Activated CD4-positive, alpha-beta T cell treated with anti-CD3 and anti-CD28 coated beads for 1 hour (primary cell): ENCODE results near the gene PPOX.
A peak's percentile ranks its signal among the peaks of the same experiment; 100 is the strongest.

ENCODE experiments used
- DNase-seq: peaks from one replicate; pipeline ENCODE4 v3.0.0-alpha.2; 2020

PPOX gene

DNA sequence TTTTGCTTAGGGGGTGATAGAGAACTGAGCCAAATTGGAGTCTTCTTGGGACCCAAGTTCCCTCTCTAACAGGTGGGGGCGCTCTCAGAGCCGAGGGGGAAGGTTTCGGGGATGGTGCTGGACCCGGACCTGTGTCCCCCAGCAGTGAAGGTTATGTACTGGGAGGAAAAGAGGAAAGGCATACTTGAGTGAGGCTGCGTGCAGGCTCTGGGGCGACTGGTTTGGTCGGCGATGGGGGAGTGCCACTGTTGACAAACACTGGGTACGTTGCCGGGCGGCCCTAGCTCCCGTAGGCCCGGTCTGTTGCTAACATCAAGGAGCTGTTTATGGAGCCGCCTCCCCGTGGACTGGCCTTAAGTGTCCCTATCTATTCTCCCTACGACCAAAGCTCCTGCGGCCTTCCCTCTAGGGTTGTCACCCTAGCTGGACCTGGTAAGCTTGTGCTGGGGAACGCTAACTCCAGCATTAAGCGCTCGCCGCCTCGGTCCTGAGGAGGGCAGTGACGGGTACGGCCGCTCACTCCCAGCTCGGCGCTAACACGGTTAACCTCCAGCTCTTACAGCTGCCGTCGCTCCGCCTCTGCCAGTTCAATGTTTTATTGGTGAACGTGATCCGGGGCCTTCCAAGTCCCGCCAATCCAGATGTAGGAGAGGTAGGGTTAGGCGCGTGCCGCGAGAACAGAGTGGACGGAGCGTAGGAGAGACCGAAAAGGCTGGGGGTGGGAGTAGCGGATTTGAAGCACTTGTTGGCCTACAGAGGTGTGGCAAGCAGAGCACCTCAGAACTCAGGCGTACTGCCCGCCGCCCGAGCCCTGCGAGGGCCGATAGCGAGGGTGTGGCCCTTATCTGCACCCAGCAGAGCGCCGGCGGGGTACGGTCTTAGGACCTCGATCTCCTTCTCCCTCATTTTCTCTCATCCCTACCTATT, at the start of gene PPOX:
Gene PPOX (plus strand): TSS at position 685 of the 927 bp plus-strand sequence. CDS start 422 bp downstream, outside the sequence.
- peak; percentile 84 for DNase-seq

DNA sequence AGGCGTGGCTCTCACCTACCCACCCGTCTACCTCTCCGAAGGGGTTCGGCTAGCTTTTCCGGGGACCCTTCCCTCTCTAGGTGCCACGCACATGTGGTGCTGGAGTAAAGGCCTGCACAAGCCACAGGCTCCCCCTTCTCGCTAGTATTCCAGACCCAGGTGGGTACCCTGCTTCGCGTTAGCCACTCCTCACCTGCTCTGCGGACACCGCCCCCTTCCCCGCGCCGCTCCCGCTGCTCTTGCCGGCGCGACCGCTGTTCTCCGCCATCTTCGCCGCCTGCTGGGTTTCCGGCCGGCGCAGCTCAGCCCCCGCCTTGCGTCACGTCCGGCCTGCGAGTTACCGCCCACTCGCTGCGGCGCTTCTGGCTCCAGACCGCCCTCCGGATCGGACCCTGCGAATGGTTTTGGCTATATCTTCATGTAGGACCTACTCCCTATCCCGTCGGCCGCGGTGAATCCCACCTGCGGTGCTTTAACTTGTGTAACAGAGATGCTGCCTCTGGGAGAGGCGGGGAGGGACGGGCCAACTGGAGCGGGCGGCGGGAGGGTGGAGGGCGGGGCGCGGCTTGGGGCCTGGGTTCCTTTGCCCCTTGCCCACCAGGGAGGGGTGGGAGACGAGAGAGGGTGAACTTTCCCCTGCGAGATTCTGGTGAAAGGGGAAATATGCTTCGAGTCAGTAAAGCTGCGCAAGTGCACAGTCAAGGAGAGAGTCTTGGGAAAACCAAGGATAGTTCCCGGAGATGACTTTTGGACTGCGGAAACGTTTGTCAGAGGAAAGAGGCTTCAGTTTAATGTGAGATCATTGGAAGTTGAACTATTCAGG, 48.3 kb upstream of the PPOX start, which contains the start of the genes NIT1 and PFDN2:
Gene NIT1 (plus strand): TSS at position 347 of the 823 bp plus-strand sequence. CDS start 72 bp downstream, at position 419.
Gene PFDN2 (minus strand): TSS at position 279 of the 823 bp plus-strand sequence. CDS start 11 bp downstream, at position 268.
- peak; percentile 78 for DNase-seq

DNA sequence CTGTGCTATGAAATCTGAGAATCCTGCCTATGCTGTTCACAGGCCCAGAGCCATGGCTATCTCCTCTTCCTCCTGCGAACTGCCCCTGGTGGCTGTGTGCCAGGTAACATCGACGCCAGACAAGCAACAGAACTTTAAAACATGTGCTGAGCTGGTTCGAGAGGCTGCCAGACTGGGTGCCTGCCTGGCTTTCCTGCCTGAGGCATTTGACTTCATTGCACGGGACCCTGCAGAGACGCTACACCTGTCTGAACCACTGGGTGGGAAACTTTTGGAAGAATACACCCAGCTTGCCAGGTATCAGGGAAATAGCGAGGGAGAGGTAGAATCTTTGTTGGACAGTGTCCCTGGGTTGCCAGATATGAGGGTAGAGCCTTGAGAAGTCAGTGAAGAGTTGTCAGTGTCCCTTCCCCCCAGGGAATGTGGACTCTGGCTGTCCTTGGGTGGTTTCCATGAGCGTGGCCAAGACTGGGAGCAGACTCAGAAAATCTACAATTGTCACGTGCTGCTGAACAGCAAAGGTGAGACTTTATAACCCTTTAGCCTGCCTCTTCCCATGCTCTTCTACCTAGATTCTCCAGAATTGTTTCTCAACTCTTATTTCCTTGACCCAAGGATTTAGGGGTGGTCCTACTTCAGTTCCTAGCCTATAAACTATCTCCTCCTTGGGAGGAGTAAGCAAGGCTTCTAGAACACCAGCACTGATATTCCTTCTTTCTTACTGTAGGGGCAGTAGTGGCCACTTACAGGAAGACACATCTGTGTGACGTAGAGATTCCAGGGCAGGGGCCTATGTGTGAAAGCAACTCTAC, 46.9 kb upstream of the PPOX start:
- DNase-seq, result peak; percentile 45

DNA sequence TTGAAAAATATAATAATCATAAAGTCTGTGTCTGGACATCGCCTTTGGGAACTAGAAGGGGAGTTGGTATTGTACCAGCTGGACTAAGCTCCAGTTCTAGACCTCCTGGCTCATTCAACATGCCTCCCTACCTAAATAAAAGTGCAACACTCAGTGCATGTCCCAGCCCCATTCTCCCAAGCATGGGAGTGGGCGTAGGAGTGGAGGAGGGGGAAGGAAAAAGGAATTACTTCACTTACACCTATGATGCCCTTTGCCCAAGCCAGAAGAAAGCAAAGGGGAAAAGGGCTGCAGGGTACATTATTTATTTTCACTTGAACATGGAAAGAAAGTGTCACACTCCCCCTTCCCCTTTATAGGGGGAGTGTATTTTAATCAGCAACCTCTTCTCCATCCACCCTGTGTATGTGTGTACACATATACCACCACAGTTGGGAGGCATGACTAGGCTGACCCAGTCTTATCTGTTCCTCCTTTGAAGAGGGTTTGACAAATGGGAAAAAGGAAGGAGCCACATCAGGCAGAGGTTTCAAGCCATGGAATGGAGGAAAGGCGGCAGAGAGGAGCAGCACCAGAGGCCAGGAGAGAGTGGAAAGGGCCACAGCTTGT, 45.1 kb upstream of the PPOX start:
- DNase-seq, result no peak

DNA sequence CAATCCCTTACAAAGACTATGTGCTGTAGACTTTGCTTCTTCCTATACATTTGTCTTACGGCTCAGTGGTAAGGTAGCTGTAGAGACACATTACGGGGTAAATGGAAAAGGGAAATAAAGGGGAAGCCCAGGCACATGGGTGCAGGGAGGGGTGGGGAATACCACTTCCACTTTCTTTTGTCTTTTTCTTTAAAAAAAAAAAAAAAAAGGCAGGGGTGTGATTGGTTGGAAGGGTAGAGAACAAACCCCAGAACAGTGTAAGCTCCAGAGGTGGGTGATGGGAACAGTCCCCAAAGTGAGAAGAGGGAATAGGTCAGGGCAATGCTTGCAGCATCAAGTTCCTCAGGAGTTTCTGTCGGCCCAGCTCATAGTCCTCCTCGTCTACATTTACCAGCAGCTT, 44.4 kb upstream of the PPOX start:
- DNase-seq, result no peak

GRCh38 chr1:161122967-161123366, 43.3 kb upstream of the PPOX start:
- DNase-seq, result no peak

DNA sequence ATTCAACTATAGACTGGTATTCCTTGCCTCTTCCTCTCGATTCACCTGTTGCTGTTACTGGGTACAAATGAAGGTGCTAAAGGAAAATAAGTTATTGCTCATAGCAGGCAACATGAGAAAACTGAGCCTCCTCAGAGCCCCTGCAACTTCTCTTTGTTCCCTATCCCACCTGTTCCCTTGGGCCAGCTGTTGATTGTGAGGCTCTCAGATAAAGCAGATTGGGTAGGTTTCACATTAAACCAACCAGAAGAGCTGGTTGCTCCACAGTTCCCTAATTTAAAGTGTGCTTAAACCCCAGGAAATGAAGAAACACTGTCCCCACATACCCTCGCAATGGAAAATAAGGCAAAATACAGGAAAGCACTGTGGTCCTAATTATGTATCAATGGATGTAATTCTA, 38.6 kb upstream of the PPOX start:
- no peak for DNase-seq

DNA sequence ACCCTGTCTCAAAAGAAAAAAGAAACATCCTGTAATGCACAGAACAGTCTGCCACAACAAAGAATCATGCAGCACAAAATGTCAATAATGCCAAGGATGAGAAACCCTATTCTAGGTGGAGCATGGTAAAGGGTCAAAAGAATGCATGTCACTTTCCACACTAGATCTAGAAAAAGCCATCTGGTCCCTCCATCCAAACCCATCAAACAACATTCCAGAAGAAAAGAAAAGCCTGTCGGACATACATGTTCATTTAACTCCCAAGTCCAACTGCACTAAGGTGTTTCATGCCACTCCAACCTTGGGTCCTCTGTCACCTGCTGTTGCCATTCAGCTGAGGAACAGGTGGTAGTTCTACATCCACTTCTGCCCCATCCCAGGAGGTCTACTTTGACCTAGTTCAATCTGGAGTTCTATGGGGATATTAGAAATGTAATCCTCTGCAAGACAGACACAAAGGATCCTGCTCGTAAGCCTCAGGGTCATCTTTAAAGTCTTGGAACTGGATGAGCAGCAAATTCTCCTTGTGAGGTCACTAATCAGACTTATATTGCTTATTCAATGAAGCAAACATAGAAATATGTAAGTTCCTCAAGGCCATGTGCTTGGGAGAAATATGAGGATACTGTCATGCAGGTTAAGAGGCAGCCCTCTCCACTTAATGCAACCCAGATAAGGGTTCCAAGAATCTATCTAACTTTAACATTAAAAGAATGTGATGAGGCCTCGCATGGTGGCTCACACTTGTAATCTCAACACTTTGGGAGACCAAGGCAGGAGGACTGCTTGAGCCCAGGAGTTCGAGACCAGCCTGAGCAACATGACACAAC, 37.4 kb upstream of the PPOX start:
- no peak for DNase-seq

GRCh38 chr1:161130266-161130665, 36.0 kb upstream of the PPOX start:
- no peak for DNase-seq

DNA sequence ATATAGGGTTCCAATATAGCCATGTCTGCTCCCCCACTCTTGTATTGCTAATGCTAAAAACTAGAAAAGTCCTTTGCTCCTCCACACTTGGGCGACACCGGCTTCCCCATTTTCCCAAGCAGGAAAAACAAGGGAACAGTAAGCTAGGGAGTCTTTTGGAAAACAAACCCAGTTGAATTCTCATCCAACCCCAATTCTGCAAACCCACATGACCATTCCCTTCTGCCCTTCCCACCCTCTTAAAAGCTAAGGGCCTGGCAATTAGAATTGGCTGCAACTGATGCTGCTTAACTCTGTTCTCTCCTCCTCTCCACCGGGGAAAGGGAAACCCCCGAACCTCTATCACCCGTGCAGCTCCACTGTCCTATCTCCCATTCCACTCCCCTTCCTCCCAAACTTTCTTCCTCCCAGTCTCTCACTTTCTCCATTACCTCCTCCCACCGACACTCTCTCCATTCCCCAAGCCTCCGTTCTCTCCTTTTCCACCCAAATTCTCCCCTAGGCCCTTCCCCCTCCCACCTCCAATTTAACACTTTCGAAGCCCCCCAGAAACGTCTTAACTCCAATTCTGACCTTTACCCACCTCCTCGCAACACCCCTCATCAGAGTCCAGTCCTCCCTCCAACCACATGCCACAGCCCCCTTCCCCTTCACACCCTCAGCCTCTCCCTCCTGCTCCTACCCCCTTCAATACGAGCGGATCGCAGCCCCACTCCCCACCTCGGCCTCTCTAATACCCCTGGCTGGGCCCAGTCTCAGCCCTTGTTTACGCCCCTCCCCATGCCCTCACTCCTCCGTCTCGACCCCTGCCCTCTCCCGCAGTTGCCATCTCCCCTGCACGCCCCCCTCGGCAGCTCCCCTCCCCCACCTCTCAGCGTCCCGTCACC, 34.5 kb upstream of the PPOX start:
- DNase-seq, result no peak

- DNase-seq, result peak; percentile 85
Measured at GRCh38 chr1:161132410-161133219, 33.6 kb upstream of the PPOX start, which contains the start of gene DEDD. DEDD (minus strand) TSS chr1:161132667; CDS start chr1:161124462, 8,205 bp downstream.

- DNase-seq, result no peak
Measured at GRCh38 chr1:161133220-161133740, 32.9 kb upstream of the PPOX start.

GRCh38 chr1:161137881-161138280, 28.3 kb upstream of the PPOX start:
- DNase-seq, result no peak

GRCh38 chr1:161138431-161138830, 27.8 kb upstream of the PPOX start:
- DNase-seq, result no peak

GRCh38 chr1:161139766-161140165, 26.5 kb upstream of the PPOX start:
- DNase-seq, result no peak

DNA sequence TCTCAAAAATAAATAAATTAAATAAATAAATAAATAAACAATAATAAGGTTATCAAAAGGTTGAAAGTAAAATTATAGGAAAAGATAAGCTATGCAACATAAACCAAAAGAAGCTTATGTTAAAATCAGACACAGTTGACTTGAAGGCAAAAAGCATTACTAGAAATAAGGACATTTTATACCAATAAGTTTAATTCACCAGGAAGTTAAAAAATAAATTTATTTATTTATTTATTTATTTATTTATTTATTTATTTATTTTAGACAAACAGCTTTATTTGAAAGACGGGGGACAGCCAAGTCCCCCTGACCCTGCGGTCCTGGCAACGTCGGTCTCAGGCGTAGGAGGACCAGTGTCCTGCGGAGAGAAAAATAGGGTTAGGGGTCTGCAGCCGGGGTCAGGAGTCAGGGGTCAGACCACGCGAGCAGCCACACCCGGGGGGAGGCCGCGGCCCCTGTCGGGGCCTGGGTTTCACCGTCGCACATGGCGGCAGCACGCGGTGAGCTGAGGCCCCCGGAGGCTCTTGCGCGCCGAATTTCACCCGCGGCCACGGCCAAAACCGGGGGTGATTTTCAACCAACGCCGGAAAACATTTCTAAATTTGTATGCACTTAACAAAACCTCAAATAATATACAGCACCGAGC, 25.3 kb upstream of the PPOX start:
- DNase-seq, result no peak

DNA sequence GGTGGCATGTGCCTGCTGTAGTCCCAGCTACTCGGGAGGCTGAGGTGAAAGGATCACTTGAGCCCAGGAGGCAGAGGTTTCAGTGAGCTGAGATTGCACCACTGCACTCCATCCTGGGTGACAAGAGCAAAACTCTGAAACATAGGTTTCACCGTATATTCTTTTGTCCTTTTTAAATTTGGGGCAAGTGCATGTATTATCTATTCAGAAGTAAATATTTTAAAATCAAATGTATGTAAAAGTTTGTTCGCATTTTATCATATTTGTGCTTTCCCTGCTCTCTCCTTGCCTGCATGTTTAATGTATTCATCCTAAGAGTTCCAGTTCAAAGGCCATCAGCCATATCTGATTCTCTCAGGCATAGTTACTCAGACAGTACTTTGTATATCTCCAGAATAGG, 20.4 kb upstream of the PPOX start:
- no peak for DNase-seq

DNA sequence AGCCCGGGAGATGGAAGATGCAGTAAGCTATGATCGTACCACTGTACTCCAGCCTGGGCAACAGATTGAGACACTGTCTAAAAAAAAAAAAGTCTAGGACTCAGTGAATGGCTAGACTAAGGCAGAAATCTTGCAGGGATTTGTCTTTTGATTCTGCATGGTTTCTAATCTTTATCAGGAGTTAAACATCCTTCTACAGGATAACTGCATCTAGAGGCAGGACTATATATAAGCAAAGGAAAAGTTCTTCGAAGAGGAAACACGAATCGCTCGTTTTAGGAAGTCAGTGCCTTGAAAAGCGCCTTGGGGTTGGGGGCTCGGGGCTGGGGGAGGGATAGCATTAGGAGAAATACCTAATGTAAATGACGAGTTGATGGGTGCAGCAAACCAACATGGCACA, 13.1 kb upstream of the PPOX start:
- DNase-seq, result no peak
